Activated naive CD4-positive, alpha-beta T cell treated with anti-CD3 and anti-CD28 coated beads for 36 hours (primary cell): ENCODE results near the gene ALDH1A2. TPM values are rescaled to one million over a fixed set of nuclear protein-coding genes. Genes with fewer than 3 reads are reported as not detected.
A peak's percentile ranks its signal among the peaks of the same experiment; 100 is the strongest.
"Not testable (repeated sequence)": the region's sequence is repeated elsewhere in the genome, so short reads cannot be mapped to it uniquely, and the experiment has no call there.

Source experiments
- CTCF ChIA-PET: fragments of 350-600 bp; sonication (Branson Sonifier 250); formaldehyde crosslinking; loops from one replicate; lab custom pipeline; 2021; ENCODE audit warnings: antibody characterized with exemption; lab: Charles Lee
- DNase-seq: peaks from one replicate; pipeline ENCODE4 v3.0.0-alpha.2; 2020
- H3K27ac Mint-ChIP-seq: one replicate; pipeline ENCODE4 v1.8.0; 2021; ENCODE audit warnings: mild to moderate bottlenecking, mixed read lengths
- H3K27me3 Mint-ChIP-seq: one replicate; pipeline ENCODE4 v1.8.0; 2021; ENCODE audit warnings: low read depth, mixed read lengths
- H3K36me3 Mint-ChIP-seq: one replicate; pipeline ENCODE4 v1.8.0; 2021; ENCODE audit warnings: low read depth, mixed read lengths
- H3K4me1 Mint-ChIP-seq: one replicate; pipeline ENCODE4 v1.8.0; 2021; ENCODE audit warnings: low read depth, mixed read lengths
- H3K4me3 Mint-ChIP-seq: one replicate; pipeline ENCODE4 v1.8.0; 2021; ENCODE audit warnings: mild to moderate bottlenecking, moderate library complexity, mixed read lengths
- H3K9me3 Mint-ChIP-seq: one replicate; pipeline ENCODE4 v1.8.0; 2021; ENCODE audit warnings: mixed read lengths
- intact Hi-C: fragments of 100-400 bp; cut with micrococcal nuclease; formaldehyde crosslinking; loops from one replicate; pipeline ENCODE4 v1.15.1; 2023
- total RNA-seq, 2 experiments: library from RNA; stranded (reverse); gene quantifications; one replicate each; pipeline ENCODE4 v1.2.3, GENCODE V29; 2021

ALDH1A2 gene
- total RNA-seq, 2 experiments from 2014 or later = not detected

- H3K4me3 Mint-ChIP-seq = no peak overlapping the region
- CTCF ChIA-PET = interaction anchor here (4.1 kb wide), 1 partner anchor 13 kb away, joined by 18 read pairs; no protein-coding TSS in a partner anchor
- no peaks in the 10 kb centered on the region for H3K36me3 Mint-ChIP-seq
- H3K9me3 Mint-ChIP-seq = no peaks in the 10 kb centered on the region
- intact Hi-C loops = no loop called here
- H3K27ac Mint-ChIP-seq = no peak overlapping the region
- H3K4me1 Mint-ChIP-seq = peaks cover 2% of the 10 kb centered on the region
- peaks cover 7% of the 10 kb centered on the region for H3K27me3 Mint-ChIP-seq
- no peak for DNase-seq
Observed at GRCh38 chr15:58083526-58083925, 18.0 kb upstream of the ALDH1A2 start.

DNA sequence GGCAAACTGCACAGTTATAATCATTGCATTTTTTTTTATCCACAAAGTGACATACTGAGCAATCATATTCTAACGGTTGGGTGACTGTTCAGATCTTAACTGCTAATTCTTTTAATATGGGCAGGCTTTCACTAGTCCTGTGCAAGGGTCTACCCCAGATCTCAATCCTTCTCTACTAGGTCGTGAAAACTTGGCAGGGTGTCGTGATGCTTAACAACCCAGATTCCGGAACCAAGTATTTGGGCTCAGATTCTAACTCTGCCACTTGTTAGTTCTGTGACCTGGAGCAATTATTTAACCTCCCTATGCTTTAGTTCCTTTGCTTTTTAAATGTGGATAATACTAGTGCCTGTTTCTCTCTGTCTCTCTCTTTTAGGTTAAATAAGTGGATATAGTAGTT lies 16.4 kb upstream of the ALDH1A2 start:
- CTCF ChIA-PET = no interaction called here
- no peak overlapping the region for H3K27ac Mint-ChIP-seq
- DNase-seq = no peak
- no peaks in the 10 kb centered on the region for H3K9me3 Mint-ChIP-seq
- peaks cover 2% of the 10 kb centered on the region for H3K4me1 Mint-ChIP-seq
- no peaks in the 10 kb centered on the region for H3K36me3 Mint-ChIP-seq
- intact Hi-C loops = no loop called here
- H3K4me3 Mint-ChIP-seq = no peak overlapping the region
- peaks cover 7% of the 10 kb centered on the region for H3K27me3 Mint-ChIP-seq

DNA sequence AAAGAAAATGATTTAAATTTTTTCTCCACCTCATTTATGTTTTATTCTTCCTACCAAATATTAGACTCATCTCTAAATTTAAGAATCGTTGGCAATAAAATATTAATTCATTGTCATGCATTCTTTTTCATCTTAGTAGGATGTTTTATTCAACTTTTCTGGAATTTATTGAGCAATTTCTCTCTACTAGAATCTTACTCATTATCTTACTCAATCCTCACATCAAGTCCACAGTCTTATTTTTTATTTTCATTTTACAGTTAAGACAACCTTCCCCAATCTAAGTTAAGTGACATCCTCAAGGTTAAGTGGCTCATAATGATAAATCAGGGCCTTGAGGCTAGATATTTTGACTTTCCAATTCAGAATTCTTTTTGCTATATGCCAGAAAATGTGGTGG lies 15.9 kb upstream of the ALDH1A2 start:
- Mint-ChIP-seq H3K4me3 (no peak overlapping the region), H3K36me3 (no peaks in the 10 kb centered on the region), H3K4me1 (no peaks in the 10 kb centered on the region), H3K27ac (no peak overlapping the region), H3K9me3 (no peaks in the 10 kb centered on the region), H3K27me3 (peaks cover 5% of the 10 kb centered on the region)
- intact Hi-C loops = no loop called here
- CTCF ChIA-PET = no interaction called here
- no peak for DNase-seq

DNA sequence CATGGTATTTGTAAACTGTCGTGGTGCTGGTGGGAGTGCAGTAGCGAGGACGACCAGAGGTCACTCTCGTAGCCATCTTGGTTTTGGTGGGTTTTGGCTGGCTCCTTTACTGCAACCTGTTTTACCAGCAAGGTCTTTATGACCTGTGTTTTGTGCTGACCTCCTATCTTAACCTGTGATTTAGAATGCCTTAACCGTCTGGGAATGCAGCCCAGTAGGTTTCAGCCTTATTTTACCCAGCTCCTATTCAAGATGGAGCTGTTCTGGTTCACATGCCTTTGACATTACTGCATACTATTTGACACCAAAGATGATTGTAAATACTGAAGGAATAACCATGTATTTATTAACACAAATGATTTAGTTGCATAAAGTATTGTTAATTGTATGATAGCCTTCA lies 15.4 kb upstream of the ALDH1A2 start:
- DNase-seq, H3K4me3 Mint-ChIP-seq, H3K9me3 Mint-ChIP-seq, H3K4me1 Mint-ChIP-seq, H3K36me3 Mint-ChIP-seq, intact Hi-C loops, H3K27me3 Mint-ChIP-seq, H3K27ac Mint-ChIP-seq: not testable (repeated sequence)
- CTCF ChIA-PET = interaction anchor here (1.0 kb wide), 1 partner anchor 10 kb away, joined by 4 read pairs; no protein-coding TSS in a partner anchor

DNA sequence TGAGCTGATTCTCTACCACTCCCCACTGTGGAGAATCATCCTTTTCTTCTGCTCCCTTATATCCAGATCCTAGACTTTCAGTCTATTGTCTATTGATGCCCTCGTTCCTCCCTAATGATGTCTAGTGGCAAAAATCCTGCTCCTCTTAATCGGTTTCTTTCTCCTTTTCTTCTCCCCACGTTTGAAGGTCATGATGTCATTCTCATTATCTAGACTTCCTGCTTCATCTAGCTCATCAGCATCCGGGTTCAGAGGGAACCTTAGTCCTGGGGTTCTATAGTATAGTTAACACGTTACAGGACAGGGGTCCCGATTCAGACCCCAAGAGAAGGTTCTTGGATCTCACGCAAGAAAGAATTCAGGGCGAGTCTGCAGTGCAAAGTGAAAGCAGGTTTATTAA lies 14.9 kb upstream of the ALDH1A2 start:
- CTCF ChIA-PET = interaction anchor here (1.0 kb wide), 1 partner anchor 9 kb away, joined by 4 read pairs; no protein-coding TSS in a partner anchor
- H3K36me3 Mint-ChIP-seq = no peaks in the 10 kb centered on the region
- H3K27me3 Mint-ChIP-seq = peaks cover 8% of the 10 kb centered on the region

GRCh38 chr15:58078591-58078990 lies 13.1 kb upstream of the ALDH1A2 start:
- H3K9me3 Mint-ChIP-seq = no peaks in the 10 kb centered on the region
- H3K27me3 Mint-ChIP-seq = peaks cover 9% of the 10 kb centered on the region
- H3K4me3 Mint-ChIP-seq = no peak overlapping the region
- CTCF ChIA-PET = interaction anchor here (1.0 kb wide), 2 partner anchors 12 to 402 kb away, joined by 3 read pairs; no protein-coding TSS in a partner anchor
- no peak for DNase-seq
- H3K36me3 Mint-ChIP-seq = no peaks in the 10 kb centered on the region
- intact Hi-C loops = no loop called here
- no peaks in the 10 kb centered on the region for H3K4me1 Mint-ChIP-seq
- no peak overlapping the region for H3K27ac Mint-ChIP-seq

More for the DNA sequence above, 14.9 kb upstream of the ALDH1A2 start:
- no peak overlapping the region for H3K4me3 Mint-ChIP-seq
- intact Hi-C loops = no loop called here
- no peaks in the 10 kb centered on the region for H3K4me1 Mint-ChIP-seq
- no peak overlapping the region for H3K27ac Mint-ChIP-seq
- no peaks in the 10 kb centered on the region for H3K9me3 Mint-ChIP-seq
- DNase-seq = no peak

DNA sequence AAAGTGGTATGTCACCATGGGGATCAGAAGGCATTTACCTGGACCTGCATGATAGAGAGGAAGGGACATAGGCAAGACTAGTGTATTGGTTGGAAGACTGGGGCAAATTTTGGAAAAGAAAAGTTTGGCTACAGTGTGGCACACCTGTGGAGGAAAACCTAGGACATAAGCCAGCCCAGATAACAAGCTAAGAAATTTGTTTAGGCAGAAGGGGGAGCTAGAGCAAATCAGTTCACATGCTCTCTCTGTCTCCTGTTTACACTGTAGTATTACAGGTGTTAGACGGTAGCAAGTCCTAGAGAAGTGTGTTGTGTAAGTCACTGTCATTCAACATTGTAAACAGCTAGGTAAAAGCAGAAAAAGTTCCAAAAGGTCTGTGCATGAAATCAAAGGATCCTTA lies 11.9 kb upstream of the ALDH1A2 start:
- intact Hi-C loops = loop anchor here (1.0 kb wide), 1 partner anchor 105 kb away; no protein-coding TSS in a partner anchor
- H3K36me3 Mint-ChIP-seq = no peaks in the 10 kb centered on the region
- H3K27ac Mint-ChIP-seq = no peak overlapping the region
- H3K4me1 Mint-ChIP-seq = no peaks in the 10 kb centered on the region
- H3K4me3 Mint-ChIP-seq = no peak overlapping the region
- CTCF ChIA-PET = interaction anchor here (1.0 to 1.6 kb wide), 2 partner anchors 11 to 105 kb away, joined by 3 to 10 read pairs; no protein-coding TSS in a partner anchor
- H3K9me3 Mint-ChIP-seq = no peaks in the 10 kb centered on the region
- DNase-seq = no peak
- H3K27me3 Mint-ChIP-seq = peaks cover 14% of the 10 kb centered on the region

- no peak overlapping the region for H3K27ac Mint-ChIP-seq
- H3K9me3 Mint-ChIP-seq = no peaks in the 10 kb centered on the region
- H3K36me3 Mint-ChIP-seq = no peaks in the 10 kb centered on the region
- H3K27me3 Mint-ChIP-seq = peaks cover 24% of the 10 kb centered on the region
- H3K4me3 Mint-ChIP-seq = no peak overlapping the region
- CTCF ChIA-PET = no interaction called here
- intact Hi-C loops = no loop called here
- no peaks in the 10 kb centered on the region for H3K4me1 Mint-ChIP-seq
- no peak for DNase-seq
Observed at GRCh38 chr15:58074452-58074851, 8.9 kb upstream of the ALDH1A2 start.

GRCh38 chr15:58070801-58071418 lies 5.4 kb upstream of the ALDH1A2 start:
- H3K36me3 Mint-ChIP-seq = no peaks in the 10 kb centered on the region
- H3K27me3 Mint-ChIP-seq = peaks cover 27% of the 10 kb centered on the region
- intact Hi-C loops = loop anchor here (1.0 to 2.0 kb wide), 2 partner anchors 28 to 205 kb away; no protein-coding TSS in a partner anchor
- H3K9me3 Mint-ChIP-seq = no peaks in the 10 kb centered on the region
- no peak overlapping the region for H3K27ac Mint-ChIP-seq
- CTCF ChIA-PET = interaction anchor here (0.5 to 2.9 kb wide), 25 partner anchors 10 to 1460 kb away, joined by 3 to 29 read pairs (median 4); no protein-coding TSS in a partner anchor
- no peak overlapping the region for H3K4me3 Mint-ChIP-seq
- peak; percentile 77 for DNase-seq
- no peaks in the 10 kb centered on the region for H3K4me1 Mint-ChIP-seq

GRCh38 chr15:58069008-58069407 lies 3.5 kb upstream of the ALDH1A2 start:
- H3K4me1 Mint-ChIP-seq = no peaks in the 10 kb centered on the region
- DNase-seq = no peak
- CTCF ChIA-PET = interaction anchor here (1.1 to 2.9 kb wide), 4 partner anchors 9 to 201 kb away, joined by 3 to 29 read pairs (median 16); no protein-coding TSS in a partner anchor
- no peak overlapping the region for H3K4me3 Mint-ChIP-seq
- H3K27me3 Mint-ChIP-seq = peaks cover 29% of the 10 kb centered on the region
- H3K36me3 Mint-ChIP-seq = no peaks in the 10 kb centered on the region
- no peak overlapping the region for H3K27ac Mint-ChIP-seq
- H3K9me3 Mint-ChIP-seq = no peaks in the 10 kb centered on the region
- intact Hi-C loops = loop anchor here (5.0 to 10.0 kb wide), 3 partner anchors 317 to 727 kb away; no protein-coding TSS in a partner anchor

DNA sequence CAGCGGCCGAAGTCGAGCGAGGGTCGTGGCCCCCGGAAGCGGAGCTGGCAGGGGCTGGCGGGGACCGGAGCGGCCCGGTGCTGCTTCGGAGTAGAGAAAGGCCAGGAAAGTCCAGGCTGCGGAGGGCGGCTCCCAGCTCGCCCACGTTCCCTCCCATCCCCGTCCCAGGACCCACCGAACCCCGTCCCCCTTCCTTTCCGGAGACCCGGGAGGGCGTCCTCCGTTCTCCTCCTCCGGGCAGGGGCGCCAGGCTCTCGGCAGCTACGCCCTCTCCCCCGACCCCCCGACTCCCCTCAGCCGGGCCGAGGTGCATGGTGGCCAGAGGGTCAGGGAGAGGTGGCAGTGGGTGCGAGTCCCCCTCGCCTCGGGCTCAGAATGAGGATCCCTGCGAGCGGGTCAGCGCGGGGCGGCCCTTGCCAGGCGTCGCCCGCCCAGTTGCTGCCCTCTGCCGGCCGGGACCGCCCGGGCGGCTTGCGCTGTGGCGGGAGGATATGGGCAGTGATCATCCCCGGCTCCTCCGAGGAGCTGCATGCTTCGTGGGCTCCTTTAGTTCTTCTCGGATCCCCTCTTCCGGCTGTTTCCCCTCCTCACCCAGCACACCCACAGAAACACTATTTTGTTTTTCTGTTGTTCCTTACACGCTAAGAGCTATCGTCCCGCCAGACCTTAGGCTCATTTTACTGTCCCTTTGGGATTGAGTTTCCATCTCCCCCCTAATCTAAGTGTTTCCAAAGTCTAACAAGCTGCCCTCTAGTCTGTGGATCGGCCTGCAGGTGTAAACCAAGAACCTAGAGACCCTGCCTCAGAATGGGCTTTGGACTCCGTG lies 744 bp upstream of the ALDH1A2 start:
- no peaks in the 10 kb centered on the region for H3K4me1 Mint-ChIP-seq
- H3K4me3 Mint-ChIP-seq = peak overlapping the region; percentile 43
- H3K9me3 Mint-ChIP-seq = no peaks in the 10 kb centered on the region
- peak; percentile 56 for DNase-seq
- H3K36me3 Mint-ChIP-seq = no peaks in the 10 kb centered on the region
- H3K27me3 Mint-ChIP-seq = peaks cover 41% of the 10 kb centered on the region
- H3K27ac Mint-ChIP-seq = no peak overlapping the region
- intact Hi-C loops = loop anchor here (1.0 to 10.0 kb wide), 4 partner anchors 314 to 724 kb away; no protein-coding TSS in a partner anchor
- CTCF ChIA-PET = interaction anchor here (0.6 to 2.4 kb wide), 17 partner anchors 9 to 398 kb away, joined by 3 to 13 read pairs (median 4); no protein-coding TSS in a partner anchor

DNA sequence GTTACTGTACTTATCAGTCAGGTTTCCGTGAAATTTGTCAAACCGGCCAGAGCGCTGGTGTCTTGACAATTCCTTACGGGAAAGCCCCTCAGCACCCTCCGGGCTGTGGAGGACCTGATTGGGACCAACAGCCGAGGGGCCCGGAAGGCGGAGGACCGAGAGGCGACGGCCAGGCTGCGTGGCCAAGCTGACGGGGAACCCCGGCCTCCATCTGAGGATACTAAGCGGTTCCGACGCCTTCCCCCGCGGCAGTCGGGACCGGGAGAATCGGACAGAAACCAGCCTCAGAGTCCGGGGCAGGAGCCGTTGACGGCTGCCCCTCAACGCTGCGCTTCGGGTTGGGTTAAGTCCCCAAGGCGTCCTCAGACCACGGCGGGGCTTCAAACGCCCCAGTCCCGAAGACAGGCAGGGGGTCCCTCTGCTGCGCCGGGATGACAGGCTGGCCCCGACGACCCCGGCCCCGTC lies 499 bp downstream of the ALDH1A2 start:
- CTCF ChIA-PET = no interaction called here
- H3K4me3 Mint-ChIP-seq = peak overlapping the region; percentile 43
- intact Hi-C loops = loop anchor here (2.0 to 10.0 kb wide), 4 partner anchors 313 to 723 kb away; no protein-coding TSS in a partner anchor
- DNase-seq = peak; percentile 12
- H3K9me3 Mint-ChIP-seq = no peaks in the 10 kb centered on the region
- no peaks in the 10 kb centered on the region for H3K36me3 Mint-ChIP-seq
- H3K27me3 Mint-ChIP-seq = peaks cover 34% of the 10 kb centered on the region
- H3K27ac Mint-ChIP-seq = no peak overlapping the region
- H3K4me1 Mint-ChIP-seq = no peaks in the 10 kb centered on the region
